Psoas muscle (tissue), 8 donors: ENCODE measurements around the gene AK4. TPM values are rescaled to one million over a fixed set of nuclear protein-coding genes. Genes with fewer than 3 reads are reported as not detected.

Experiments used
- ATAC-seq, 4 donors: fragments of 200-7000 bp; cut with Tn5 transposase; one replicate each; pipeline ENCODE4 v1.9.1; 2020; ENCODE audit warnings: moderate library complexity in 3 of 4, mild to moderate bottlenecking in 2 of 4
- DNase-seq, 2 donors: peaks; one replicate each; pipeline ENCODE4 v3.0.0-alpha.2; 2020
- H3K27ac ChIP-seq: fragments of 200-600 bp; one replicate; pipeline ENCODE4 v1.8.0; 2022
- H3K27me3 ChIP-seq, 3 donors: fragments of 200-600 bp in 1 of 3; one replicate each; pipeline versions ENCODE4 v1.6.1 to v1.8.0; 2013 to 2022; ENCODE audit warnings: low read length in 2 of 3, mild to moderate bottlenecking in 2 of 3, moderate library complexity in 1 of 3; ENCODE audit not compliant: insufficient read depth in 3 of 3
- H3K36me3 ChIP-seq, 2 donors: fragments of 200-600 bp in 1 of 2; one replicate each; pipeline versions ENCODE4 v1.6.1 to v1.8.0; 2013 to 2022; ENCODE audit warnings: low read depth in 1 of 2, mild to moderate bottlenecking in 1 of 2, moderate library complexity in 1 of 2; ENCODE audit not compliant: insufficient read depth in 1 of 2
- H3K4me1 ChIP-seq: fragments of 200-600 bp; one replicate; pipeline ENCODE4 v1.8.0; 2022
- H3K4me3 ChIP-seq: fragments of 200-600 bp; one replicate; pipeline ENCODE4 v1.8.0; 2022; ENCODE audit warnings: mild to moderate bottlenecking
- H3K9me3 ChIP-seq: fragments of 200-600 bp; one replicate; pipeline ENCODE4 v1.8.0; 2022
- CTCF ChIP-seq: fragments of 200-600 bp; IDR thresholded peaks from one replicate; pipeline ENCODE4 v1.8.0; 2022; ENCODE audit warnings: antibody characterized with exemption
- WGBS, 3 donors: extraction: QIAGEN DNeasy Blood & Tissue Kit; methylation state at CpG; one replicate each; pipeline versions ENCODE4 v1.1.6 to v1.1.7; 2013; 5-methylcytosine and 5-hydroxymethylcytosine counted together
- intact Hi-C, 2 donors: fragments of 100-400 bp; cut with DNase I; formaldehyde crosslinking; loops; one replicate each; pipeline versions ENCODE4 v1.11.0 to v1.14.2; 2022
- polyA plus RNA-seq, 3 donors: library from polyadenylated mRNA; stranded (reverse); fragments of 200-250 nt; gene quantifications; one replicate each; pipeline ENCODE4 v1.2.3, GENCODE V29; 2013
- total RNA-seq, 4 donors: library from RNA; stranded (reverse); fragmentation: NEBNext Ultra II Directional in 2 of 4; extraction: Animal tissue kit (Norgen Biotek cat#: 25700) in 2 of 4; gene quantifications; one replicate each; pipeline versions ENCODE4 v1.2.1 to v1.2.4, GENCODE V29; 2021 to 2023
- donor health status: healthy with polysubstance abuse.
- donor health status: DM: no; HTN: no; CAD: no; lungs with moderate emphysema.
- donor health status: Bipolar disorder and iron deficiency.
- donor health status: healthy.
- donor health status: DM: yes; HTN: yes; CAD: no.
- donor health status: DM: no; HTN: no; CAD: no.
- donor health status: DM: no; HTN: no; CAD: no.
- donor health status: DM: yes; HTN: yes; CAD: no.

AK4 gene
- total and polyA plus RNA-seq, 7 donors: 0.37 to 29.0 (median 1.4) TPM

DNA sequence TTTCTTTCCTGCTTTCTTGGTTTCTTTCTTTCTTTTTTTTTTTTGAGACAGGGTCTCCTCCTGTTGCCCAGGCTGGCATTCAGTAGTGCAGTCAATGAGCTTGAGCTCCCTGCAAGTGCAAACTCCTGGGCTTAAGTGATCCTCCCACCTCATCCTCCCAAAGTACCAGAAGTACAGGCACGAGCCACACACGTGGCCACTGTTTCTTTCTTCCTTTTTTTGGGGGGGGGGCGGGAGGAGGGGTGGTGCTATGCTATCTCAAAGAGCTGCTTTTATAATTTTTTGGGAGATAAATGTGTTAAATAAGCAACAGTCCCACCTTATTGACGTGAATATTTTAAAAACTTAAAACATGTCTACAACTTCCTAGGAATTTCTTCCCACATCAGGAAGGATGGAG is 42.2 kb downstream of the AK4 start:
- no peaks in the 10 kb centered on the region for H3K4me1 ChIP-seq
- no peak overlapping the region for H3K4me3 ChIP-seq
- no peaks in the 10 kb centered on the region for H3K36me3 ChIP-seq
- ATAC-seq (no peak), DNase-seq (no peak)
- no peak for TF ChIP-seq CTCF
- no peaks in the 10 kb centered on the region for H3K9me3 ChIP-seq
- WGBS, 3 donors: 76 to 83% (median 76%) methylated on average over 4 of the region's 4 CpGs
- no peaks in the 10 kb centered on the region for H3K27me3 ChIP-seq
- H3K27ac ChIP-seq: no peak overlapping the region
- intact Hi-C loops: no loop called here

DNA sequence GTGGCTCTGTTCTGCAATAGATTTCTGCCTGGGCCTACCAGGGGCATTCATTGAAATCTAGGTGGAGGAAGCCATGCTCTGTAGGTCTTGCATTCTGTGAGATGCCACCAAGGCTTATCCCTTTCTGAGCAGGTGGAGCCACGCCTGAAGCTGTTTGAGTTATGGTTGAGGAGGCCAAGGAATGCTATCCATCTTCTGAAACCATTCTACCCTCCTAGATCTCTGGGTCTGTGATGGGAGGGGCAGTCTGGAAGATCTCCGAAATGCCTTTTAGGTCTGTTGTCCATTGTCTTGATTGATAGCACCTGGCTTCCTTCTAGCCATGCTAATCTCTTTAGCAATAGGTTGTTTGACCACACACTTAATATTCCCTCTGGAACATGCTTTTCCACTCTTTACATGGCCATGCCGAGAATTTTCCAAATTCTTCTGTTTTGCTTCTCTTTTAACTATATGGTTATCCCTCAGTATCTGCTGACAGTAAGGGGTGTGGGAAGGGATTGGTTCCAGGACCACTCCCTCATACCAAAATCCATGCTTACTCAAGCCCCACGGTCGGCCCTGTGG is 45.2 kb downstream of the AK4 start:
- intact Hi-C loops: no loop called here

DNA sequence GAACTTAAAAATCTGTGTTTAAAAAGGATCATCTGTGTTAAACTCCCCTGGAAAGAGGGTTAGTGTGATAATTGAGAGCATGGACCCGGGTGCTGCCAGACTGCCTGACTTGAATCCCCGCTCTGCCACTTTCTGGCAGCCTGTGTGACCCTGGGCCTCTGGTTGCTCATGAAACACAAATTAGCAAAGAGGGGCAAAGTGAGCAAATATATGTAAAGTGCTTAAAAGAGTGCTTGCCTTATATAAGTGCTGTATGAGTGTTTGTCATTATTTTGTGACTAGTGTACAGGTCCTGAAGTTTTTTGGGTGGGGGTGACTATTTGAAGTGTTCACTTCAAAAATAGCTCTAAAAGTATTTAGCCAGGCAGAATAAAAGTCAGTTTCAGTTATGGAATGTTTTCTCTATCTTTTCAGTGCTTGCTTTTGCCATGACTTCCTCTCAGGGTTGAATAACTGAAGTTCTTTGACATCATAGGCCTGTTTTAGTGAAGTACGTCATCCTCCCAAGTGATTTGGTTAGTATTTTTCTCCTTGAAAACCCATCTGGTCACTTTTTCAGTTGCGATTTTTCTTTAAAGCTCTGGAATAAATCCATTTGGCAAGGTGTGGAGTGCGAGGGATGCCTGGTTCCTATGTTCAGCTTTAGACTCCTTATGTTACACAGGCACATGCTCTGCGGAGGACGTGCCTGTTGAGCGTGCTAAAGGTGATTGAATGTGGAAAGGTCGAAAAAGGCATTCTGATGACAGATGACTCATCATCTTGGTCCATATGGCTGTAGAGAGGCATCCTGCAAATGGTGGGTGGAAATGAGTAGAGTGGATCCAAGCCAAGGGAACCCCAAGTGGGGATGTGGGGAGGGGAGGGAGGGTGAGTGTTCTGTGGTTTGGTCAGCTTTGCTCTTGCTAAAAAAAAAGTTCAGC is 47.8 kb downstream of the AK4 start:
- no peak for DNase-seq
- H3K4me1 ChIP-seq: no peaks in the 10 kb centered on the region
- no peak for TF ChIP-seq CTCF
- H3K9me3 ChIP-seq: no peaks in the 10 kb centered on the region
- ATAC-seq: peak in 1 of 4 donors; percentile 60
- no peak overlapping the region for H3K4me3 ChIP-seq
- no peaks in the 10 kb centered on the region for H3K27me3 ChIP-seq
- WGBS, 3 donors: 57 to 64% (median 62%) methylated on average over 9 of the region's 9 CpGs
- H3K36me3 ChIP-seq: no peaks in the 10 kb centered on the region
- no peak overlapping the region for H3K27ac ChIP-seq
- intact Hi-C loops: no loop called here

More for the DNA sequence above, 45.2 kb downstream of the AK4 start:
- TF ChIP-seq CTCF: no peak
- no peak overlapping the region for H3K27ac ChIP-seq
- no peaks in the 10 kb centered on the region for H3K36me3 ChIP-seq
- H3K4me3 ChIP-seq: no peak overlapping the region
- no peak for ATAC-seq
- no peaks in the 10 kb centered on the region for H3K27me3 ChIP-seq
- H3K9me3 ChIP-seq: no peaks in the 10 kb centered on the region
- no peaks in the 10 kb centered on the region for H3K4me1 ChIP-seq
- 93 to 95% (median 93%) methylated on average over 5 of the region's 5 CpGs for WGBS, 3 donors
- DNase-seq: no peak

DNA sequence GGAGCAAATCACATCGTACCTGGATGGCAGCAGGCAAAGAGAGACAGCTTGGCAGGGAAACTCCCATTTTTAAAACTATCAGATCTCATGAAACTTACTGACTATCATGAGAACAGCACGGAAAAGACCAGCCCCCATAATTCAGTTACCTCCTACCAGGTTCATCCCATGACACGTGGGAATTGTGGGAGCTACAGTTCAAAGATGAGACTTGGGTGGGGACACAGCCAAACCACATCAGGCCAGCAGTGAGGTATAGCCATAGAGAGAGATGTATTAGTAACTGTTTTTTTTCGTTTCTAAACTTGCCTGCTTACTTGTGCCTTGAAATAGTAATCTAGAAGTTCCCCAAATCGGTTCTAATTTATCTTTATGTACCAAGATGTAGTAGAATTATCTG is 48.9 kb downstream of the AK4 start:
- WGBS, 3 donors: 84 to 90% (median 87%) methylated on average over 5 of the region's 5 CpGs
- no peaks in the 10 kb centered on the region for H3K36me3 ChIP-seq
- H3K27ac ChIP-seq: no peak overlapping the region
- H3K4me1 ChIP-seq: no peaks in the 10 kb centered on the region
- H3K4me3 ChIP-seq: no peak overlapping the region
- no peaks in the 10 kb centered on the region for H3K9me3 ChIP-seq
- no peak for DNase-seq
- intact Hi-C loops: no loop called here
- no peaks in the 10 kb centered on the region for H3K27me3 ChIP-seq
- TF ChIP-seq CTCF: no peak
- ATAC-seq: no peak
